SKM-1 (cell line): ENCODE results near the gene HOMER1.

Experiments
- DNase-seq: peaks from one replicate; lab custom pipeline; 2025; ENCODE audit not compliant: unreplicated experiment; lab: John Stamatoyannopoulos, UW

The HOMER1 gene

DNA sequence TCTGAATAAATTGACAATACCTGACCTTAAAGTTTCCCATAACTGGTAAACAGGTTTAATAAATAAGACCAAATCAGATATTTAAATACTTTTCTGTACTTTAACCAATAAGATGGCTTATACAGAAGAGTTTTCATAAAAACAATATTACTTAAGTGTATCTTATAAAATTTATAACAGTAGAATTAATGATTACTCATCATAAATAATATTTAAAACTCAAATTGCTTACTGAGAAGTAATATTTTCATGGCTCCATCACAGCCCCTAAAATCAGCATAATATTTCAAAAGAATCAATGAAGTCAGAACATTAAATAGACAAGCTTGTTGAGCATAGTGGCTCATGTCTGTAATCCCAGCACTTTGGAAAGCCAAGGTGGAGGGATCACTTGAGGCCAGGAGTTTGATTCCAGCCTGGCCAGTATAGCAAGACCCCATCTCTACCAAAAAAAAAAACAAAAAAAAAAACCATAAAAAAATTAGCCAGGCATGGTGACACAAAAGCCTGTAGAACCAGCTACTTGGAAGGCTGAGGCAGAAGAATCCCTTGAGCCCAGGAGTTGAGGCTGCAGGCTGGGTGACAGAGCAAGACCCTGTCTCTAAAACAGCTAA lies 23.5 kb downstream of the HOMER1 start:
- no peak for DNase-seq

DNA sequence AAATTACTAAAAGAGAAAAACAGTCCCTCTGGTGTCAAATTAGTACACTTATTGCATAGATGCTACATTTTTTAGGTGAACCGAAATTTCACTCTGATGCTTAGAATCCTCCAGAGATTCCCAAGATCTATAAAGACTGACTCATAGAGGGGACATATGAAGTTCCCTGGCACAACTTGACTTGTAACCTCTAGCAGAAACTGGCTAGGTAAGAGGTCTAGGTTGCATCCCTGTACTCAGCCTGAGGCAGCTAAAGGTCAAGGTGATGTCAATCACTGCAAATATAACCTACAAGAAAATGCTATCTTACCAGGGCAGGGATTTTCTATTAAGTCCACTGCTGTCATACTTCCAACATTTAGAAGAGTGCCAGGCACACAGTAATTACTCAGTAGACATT lies 24.2 kb downstream of the HOMER1 start:
- no peak for DNase-seq

DNA sequence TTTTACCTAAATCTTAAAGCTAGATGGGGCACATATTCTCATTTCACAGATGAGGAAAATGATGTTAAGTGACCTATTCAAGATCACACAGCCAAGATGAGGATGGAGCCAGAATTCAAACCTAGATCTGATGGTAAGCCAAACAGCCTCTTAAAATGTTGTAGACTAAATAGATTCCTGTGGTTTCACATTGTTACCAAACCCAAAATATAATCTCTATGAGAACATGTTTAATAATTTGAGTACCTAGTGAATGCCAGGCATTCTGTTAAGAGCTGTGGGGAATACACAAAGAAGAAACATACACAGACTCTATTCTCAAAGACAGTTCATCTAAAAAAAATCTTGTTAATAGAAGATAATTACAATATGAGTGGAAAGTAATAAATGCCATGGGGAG lies 25.2 kb downstream of the HOMER1 start:
- no peak for DNase-seq

DNA sequence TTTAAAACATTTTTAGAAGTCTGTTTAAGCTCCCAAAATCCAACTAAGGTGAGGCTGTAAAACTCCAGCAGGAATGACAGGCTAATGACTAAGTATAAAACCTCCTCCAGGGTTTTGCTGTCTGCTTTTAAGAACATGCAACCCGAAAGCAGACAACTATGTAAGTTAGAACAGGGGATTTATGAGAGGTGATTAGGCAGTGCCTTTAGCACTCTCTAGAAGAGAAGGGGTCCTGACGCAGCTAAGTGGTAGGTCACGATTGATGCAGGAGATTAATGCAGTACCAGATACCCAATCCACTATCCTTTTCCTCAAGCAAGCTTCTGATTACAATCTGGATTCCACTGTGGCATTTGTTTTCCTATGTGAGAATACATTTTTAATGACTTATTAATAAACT lies 25.9 kb downstream of the HOMER1 start:
- DNase-seq = no peak

DNA sequence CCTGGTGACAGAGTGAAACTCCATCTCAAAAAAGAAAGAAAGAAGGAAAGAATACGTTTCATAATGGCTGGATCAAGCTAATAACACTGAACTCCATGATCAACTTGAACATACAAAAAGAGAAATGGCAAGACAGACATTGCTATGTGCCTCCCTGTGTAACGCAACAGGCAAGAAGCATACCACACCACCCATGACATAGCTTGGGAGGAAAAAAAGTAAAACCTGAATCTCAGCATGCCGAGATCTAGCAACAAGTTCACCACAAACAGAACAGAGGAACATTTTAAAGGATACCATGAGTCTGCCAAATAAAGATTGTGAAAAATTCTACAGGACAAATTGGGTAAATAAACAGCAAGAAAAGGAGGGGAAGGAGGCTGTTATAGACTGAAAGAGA lies 26.7 kb downstream of the HOMER1 start:
- DNase-seq = no peak

DNA sequence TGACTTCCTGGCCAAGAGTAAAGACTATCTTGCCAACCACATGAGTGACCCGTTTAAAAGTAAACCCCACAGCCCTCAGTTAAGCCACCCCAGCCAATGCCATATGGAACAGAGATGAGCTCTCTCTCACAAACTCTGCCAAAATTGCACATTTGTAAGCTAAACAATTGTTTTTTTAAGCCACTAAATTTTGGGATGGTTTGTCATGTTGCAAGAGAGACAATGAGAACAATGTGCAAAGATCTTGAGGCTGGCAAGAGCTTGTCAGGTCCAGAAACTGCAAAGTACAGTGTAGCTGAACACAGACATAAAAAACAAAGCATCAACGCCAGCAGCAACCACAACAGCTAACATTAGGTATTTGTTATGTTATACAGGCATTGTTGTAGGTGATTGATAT lies 27.8 kb downstream of the HOMER1 start:
- no peak for DNase-seq

DNA sequence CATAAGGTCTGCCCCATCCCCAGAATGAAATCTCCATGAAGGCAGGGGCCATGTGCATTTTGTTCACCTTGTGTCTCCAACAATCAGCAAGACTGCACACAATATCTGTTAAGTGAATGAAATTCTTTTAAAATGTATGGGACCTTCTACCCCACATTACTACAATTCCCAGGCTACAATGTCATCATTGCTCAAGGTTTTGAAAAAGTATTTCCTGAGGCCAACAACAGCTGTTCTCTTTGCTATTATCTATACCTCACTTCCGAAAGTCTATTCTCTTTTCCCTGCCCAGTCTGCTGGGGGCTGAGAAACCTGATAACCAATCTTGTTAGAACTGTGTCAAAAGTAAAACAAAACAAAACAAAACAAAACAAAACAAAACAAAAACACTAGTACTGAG lies 29.2 kb downstream of the HOMER1 start:
- no peak for DNase-seq

DNA sequence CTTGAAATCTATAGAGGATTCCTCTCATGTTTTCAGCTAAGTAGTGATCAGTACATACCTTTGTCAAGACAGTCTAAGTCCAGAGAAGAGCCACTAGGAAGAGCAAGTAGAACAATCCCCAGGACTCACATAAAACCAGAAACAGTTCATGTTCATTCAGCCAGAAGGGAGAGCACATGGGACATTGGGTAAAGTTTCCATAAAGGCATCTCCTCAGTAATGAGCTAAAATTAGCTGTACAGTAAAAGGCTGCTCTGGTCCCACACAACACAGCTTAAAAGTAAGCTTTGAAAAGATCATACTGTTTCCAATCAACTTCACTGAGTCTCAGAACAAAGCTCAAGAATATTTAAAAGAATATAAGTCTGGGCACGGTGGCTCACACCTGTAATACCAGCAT lies 32.4 kb downstream of the HOMER1 start:
- no peak for DNase-seq

DNA sequence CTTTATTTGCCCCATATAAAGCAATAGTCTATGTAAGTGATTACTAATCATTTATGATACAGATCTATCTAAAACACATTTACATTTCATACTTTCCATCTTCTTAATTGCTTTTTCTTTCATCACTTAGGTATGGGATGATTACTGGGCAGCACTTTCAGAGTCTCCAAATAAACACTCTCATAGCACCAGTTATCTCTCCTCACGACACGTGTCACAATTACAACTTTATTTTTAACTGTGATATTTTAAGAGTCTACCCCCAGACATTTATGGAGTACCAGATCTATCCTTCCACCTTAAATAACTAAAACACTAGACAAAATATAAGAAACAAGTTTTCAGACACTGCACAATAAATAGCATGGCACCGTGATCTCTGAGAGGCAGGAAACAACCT lies 32.9 kb downstream of the HOMER1 start:
- DNase-seq = no peak

DNA sequence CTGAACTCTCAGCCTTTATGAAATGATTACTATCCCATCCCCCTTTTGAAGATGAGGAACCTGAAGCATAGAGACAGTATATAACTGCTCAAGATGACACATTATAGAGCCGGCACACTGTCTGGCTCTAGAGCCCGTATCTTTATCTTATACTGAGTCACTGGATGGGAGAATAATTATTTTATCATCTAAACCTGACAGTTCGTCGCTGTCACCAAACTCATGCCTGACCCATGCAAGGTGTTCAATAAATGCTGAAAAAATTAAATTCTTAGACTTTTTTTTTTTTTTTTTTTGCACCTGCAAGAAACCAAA lies 38.8 kb downstream of the HOMER1 start:
- DNase-seq = no peak

DNA sequence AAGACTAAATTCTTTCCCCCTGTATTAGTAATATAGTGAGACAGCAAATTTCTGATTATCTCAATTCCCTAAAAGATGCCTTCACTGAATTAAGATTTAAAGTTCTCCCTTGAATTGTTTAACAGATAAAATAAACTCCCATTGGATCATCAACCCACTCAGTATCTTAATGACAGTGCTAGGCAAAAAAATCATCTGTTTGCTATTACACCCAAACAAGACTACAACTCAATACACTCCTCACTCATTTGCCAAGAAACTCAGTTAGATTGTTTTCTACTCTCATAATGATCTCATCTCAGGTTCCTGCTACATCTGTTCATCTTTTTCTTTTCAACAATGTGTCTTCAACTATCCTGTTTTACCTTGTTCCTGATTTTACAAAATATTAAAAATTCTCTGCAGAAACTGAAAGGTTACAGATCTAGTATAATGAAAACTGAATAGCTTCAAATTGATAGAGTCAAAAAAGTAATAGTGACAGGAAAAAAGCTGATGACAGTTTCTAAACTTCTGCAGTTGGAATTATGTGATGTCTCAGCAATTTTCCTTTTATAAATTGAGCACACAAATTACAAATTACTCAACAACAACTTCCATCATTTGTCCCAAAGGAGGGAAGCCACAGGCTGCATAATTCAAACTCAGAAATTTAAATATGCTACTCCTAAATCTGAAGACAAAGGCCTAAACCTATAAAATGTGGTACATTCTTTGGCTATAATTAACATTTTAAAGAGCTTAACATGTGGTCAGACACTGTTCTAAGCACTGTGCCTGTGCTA lies 39.4 kb downstream of the HOMER1 start:
- DNase-seq = no peak

DNA sequence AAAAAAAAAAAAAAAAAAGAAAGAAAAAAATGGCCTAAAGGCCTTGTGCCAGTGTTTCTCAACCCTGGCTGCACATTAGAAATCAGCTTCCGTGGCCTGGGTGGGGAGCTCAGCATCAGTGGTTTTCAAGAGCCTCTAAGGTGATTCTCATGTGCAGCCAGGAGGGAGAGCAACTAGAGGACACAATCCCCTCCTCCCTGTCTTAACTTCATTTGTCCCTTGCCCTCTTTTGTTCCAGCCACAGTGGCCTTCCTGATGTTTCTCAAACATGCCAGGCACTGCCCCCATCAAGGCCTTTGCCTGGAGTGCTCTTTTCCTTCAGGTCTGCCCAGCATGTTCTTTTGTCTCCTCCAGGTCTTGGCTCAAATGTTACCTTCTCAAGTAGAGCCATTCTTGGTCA lies 42.4 kb downstream of the HOMER1 start:
- no peak for DNase-seq

DNA sequence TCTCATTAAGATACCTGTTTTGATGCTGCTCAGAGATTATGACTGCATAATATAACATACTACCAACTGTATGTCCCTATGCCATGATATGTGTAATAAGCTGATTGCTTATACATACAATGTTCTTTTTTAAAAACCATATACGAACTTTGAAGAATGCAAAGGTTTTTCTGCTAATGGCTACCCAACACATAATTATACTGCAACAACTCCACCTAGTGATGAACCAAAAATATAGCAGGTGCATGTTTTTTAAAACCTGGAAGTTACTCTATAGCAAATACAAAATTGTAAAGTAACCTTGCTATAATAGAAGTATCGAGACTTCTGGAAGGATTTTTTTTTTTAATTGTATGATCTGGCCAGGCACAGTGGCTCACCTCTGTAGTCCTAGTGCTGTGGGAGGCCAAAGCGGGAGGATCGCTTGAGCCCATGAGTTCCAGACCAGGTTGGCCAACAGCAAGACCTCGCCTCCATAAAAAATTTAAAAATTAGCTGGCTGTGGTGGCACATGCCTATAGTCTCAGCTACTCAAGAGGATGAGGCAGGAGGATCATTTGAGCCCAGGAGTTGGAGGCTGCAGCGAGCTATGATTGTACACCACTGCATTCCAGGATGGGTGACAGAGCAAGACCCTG lies 49.1 kb downstream of the HOMER1 start:
- no peak for DNase-seq

DNA sequence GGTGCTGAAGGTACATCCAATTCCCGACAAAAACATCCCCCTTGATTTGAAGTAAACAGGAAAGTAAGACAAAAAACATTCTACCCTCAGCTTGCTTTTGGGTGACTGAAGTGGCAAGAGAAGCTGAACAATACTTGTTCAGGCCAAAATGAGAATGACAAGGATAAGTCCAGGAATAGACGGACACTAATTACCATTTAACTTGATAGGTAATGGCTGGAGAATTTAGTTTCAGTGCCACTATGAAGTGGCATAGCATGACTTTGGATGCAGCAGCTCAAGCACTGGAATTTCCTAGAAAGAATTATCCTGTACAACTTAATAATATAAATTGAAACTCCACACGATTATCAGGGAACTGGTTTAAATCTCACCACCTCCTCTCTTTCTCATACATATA lies 49.7 kb downstream of the HOMER1 start:
- no peak for DNase-seq

DNA sequence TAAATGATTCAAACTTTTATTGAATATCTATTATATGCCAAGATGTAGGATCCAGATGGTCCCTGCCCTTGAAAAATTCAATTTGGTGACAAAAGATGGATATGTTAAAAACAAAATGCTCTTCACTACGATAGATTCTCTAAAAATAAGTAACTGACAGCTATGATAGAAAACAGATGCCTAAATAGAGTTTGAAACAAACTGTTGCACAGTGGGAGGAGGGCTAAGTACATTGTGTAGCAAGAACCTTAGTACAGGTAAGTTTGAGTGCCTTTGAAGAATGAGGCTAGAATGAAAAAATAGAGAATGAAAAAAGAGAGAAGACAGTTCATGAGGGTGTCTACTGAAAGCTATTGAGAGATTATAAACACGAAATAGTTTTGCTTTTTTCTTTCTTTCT lies 54.3 kb downstream of the HOMER1 start:
- DNase-seq = no peak

DNA sequence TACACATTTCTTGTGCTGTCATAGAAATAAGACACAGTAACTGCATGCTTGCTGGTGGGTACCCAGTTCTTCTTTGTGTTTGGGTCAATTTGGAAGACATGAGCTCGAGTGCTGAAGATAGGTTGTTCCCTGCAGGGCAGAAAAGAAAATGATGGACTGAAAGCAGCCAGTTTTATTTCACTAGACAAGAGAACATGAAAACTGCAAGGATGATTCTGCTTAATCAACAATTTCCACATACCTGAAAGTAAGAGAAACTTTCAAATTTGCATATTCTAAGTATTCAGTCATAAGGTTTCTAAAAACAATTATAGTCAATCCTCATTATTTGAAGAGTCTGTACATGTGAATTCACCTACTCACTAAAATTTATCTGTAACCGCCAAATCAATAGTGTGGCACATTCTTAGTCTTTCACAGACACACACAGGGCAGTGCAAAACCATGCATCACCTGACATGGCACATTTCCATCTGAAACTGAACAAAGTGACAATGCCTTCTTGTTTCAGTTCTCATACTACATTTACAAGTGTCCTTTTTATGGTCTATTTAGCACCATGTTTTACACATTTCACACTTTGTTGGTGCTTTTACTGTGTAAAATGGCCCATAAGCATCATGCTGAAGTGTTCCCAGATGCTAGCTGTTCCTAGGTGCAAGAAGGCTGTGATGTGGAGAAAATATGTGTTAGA lies 56.9 kb downstream of the HOMER1 start:
- DNase-seq = no peak

DNA sequence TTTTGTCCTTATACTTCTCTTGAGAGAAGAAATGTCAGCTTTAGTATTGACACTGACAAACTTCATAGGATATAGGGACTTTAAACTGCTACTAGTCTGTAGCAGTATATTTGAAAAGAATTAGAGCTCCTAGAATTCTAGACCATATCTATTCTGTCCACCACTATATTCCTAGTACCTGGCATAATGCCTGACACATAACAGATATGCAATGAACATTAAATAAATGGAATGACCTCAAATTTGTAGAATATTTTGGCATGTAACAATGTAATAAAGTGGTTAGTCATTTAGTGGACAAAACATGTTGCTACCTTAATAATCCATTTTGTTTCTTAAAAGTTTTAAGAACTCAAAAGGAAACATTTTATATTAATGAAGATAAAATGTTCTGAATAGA lies 57.5 kb downstream of the HOMER1 start:
- DNase-seq = no peak

DNA sequence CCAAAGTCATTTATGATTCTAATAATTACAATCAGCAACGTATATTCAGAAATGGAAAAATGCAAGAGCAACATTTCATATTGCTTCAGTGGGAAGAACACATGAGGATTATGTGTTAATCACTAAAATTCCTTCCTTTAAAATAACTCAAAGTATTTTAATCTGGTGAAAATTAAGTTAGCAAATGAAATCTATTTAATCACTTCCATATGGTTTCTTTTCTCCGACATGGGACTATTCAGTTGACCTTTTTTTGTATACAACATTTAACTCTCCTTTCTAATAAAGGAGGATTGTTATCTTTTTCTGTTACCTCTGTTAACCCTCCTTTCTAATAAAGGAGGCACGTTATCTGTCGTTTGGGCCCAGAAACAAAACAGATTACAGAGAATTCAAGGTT lies 59.9 kb downstream of the HOMER1 start:
- DNase-seq = no peak

DNA sequence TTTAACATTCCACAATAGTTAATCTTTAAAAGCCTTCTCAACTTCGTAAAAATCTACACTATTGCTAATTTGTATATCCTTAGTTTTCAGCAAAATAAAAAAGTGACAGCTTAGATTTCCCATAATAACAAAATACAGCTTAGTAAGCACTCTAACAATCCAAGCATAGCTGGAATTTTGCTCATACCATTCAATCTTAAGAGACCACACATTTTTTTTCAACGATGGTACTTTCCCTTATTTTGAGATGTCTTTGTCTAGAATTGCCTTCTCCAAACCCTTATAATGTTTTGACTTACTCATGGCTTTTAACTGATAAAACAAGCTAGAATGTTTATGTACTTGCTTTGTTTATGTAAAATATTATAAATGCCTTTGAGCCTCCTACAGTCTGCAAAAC lies 65.6 kb downstream of the HOMER1 start:
- DNase-seq = no peak

DNA sequence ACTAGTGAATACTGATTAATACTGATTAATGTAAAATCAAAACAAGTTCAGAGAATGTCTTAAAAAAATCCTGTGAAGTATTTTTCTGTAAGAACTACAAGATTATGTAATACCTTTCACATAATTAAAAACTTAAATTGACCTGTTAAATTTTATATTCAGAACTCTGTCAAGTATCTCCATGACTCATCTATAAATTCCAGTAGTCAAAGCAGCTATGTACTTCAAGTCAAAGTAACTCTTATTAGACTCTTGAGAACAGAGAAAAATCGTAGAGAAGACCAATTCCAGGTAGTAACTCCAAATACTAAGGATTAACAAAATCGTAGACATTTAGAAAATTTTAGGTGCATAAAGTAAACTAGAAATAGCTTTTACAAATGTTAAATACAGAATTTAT lies 77.1 kb downstream of the HOMER1 start:
- DNase-seq = no peak

DNA sequence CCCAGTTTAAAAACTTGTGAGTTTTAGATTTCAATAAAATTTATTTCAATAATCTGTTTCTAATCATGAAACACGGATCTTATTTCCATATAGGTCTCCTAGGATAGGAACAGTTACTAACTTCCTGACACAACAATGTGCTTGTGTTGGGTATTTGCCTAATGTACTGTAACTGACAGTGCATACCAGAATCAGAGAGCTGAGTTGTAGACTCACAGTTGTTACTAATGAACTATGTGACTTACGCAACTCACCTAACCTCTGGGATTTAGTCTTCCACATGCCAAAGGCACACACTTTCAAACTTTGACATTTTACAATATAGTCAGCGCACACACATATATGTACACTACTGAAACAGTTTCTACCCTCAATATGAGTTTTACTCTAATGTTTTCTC lies 77.7 kb downstream of the HOMER1 start:
- DNase-seq = no peak

DNA sequence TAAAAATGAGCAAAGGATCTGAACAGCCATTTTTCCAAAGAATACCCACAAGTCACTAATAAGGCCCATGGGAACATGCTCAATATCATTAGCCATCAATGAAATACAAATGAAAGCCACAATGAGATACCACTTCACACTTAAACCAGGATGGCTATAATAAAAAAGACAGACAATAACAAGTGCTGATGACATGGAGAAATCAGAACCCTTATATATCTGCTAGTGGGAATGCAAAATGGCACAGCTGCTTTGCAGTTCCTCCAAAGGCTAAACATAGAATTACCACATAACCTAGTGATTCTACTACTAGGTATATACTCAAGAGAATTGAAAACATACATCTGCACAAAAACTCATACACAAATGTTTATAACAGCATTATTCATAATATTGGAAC lies 83.7 kb downstream of the HOMER1 start:
- no peak for DNase-seq
